ENCODE results near the gene ERAL1.

ERAL1 gene

DNA sequence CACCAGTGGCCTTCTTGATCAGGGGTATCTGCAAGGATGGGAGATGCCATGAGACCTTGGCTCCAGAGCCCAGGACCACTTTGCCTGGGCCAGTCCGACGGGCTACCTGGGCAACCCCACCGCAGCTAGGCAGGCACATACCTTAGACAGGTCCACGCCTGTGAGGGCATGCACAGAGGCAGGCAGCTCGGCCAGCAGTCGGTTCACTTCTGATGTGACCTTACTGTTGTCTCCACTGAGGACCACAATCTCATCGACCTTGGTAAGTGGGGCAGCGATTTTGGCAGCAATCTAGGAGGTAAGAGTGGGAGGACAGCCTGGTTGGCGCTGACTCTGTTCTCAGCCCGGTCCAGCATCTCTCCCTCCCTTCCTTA, 25.7 kb downstream of the ERAL1 start:
- DNase-seq = no peak

DNA sequence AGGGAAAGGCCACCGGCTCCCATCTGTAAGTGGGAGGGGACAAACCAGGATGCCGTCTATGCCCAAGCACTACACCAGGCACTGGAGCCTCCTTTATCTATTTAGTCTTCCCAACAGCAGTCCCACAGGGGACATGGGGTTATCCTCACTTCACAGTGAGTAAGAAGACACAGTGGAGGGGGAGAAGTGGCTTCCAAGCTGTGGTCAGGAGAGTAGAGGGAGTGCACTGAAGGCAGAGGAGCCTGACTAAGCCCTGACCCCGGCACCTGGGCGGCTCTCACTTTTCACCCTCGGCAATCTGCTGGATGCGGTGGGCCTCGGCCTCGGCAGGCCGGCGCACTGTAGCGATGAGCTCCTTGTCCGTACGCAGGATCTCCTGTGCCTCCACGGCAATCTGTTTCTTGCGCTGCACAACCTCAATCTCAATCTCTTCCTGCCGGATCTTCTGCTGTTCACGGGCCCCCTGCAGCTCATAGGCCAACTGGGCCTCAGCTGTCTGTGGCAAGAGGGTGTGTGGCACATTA, 26.8 kb downstream of the ERAL1 start:
- DNase-seq = no peak

DNA sequence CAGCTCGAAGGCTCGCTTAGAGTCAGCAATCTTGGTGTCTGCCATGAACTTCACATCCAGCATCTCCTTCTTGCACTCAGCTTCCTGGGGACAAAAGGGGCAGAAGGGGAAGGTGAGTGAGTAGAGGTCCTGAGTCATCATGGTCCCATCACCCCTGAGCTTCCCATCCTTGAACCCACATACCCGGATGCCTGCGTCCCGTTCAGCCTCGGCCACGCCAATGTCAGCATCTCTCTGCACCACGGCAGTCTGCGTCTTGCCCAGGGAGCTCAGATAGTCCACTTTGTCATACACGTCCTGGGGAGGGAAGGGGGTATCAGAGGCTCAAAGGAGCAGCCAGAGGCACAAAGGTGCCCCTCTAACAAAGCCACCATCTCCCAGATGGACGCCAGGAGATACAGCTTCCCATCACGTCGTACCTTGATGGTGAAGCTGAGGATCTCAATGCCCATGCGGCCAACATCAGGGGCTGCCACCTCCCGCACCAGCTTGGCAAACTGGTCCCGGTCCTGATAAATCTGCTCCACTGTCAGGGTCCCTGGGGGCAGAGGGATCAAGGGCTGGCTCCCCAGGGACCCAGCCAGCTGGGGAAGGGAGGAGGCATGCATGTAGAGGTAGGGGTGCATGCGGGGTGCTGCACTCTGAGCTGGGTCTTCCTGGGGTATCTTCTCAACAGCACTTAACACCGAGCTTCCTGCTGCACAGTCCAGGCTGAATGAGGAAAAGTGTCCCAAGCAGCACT, 27.5 kb downstream of the ERAL1 start:
- no peak for DNase-seq

DNA sequence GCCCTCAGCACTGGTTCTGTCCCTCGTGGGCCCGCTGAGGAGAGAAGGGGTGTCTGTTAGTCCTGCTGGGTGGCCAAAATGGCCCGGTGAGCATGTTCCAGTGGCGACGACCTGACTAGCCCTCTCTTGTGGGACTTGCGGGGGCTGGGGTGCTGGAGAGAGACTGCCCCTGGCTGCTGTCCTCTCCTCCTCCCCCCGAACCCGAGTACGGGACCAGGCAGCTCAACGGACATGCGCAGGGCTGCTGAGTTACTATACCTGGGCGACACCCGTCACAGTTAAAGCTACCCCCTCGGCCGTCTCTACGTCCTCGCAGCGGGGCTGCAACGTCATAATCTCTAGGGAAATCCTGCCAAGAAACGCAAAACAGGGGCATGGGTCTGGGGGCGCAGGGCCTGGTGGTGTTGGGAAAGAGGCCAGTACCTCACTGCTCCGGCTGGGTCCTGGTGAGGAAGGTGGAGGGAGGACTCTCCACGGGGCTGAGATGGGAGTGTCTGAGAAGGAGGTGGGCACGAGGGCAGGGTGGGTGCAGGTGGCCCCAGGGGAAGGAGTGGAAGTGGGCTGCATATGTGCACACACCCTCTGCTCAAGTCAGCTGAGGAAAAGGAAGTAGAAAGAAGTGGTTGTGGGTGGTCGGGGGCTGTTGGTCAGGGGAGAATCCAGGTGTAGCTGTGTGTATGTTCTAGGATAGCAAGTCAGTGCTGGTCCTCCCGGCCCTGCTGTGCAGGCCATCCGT, 29.3 kb downstream of the ERAL1 start:
- DNase-seq = no peak

DNA sequence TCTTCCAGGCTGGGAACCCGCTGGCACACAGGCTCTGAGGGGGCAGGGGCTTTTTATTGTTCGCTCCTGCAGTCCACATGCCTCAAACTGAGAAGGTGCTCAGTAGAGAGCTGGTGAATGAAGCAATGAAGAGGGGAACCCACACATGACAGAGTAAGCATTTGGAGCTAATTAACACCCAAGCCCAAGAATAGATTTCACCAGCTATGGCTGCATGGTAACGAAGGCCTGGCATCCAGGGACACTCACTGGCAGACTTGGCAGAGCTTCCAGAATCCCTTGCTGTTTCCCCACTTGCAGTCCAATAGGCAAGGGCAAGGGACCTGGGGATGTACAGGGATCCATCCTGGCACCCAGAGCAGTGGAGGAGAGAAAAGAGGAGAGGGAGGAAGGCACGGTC, 30.5 kb downstream of the ERAL1 start:
- DNase-seq = no peak

DNA sequence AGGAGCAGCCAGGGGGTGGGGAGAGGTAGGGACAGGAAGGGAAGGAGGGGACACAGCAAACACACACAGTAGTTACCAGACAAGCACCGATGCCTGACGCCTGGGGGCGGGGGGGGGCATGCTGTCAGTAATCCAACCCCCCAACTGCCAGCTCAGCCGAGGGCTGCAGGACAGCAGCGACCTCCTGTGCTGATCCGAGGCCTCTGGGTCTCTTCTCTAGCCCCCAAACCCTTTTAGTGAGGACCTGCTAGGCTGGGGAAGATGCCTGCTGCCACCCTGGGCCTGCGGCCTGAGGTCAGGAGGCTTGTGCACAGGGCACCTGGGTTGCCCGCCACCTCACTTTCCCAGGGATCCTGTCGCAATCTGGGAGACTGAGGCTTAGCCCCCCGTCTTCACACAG, 31.1 kb downstream of the ERAL1 start:
- DNase-seq = no peak

DNA sequence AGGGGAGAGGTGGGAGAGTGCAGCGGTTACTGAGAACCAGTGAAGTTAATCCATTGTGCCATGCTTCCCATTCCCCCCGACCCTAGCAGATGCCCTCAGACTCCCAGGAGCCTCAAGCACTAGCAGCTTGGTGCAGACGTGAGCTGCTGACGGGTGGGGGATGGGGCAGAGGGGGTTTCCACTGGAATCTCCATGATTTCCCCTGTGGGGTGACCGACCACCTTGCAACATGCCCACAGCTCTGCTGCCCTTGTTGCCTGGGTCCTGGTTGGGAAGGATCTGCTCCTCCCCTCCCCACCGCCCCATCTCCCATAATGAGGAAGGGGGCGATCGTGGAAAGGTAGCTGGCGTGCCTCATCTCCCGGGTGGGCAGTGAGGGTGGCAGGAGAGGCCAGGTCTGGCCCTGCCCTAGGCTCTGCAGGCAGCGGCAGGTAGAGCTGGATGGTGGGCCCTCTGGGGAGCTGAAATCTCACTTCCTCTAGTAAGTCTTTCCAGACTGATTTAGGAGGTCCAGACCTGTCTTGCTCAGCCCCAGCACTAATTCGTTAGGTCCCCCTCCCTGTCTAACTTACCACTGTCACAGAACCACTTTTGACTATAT, 33.2 kb downstream of the ERAL1 start:
- DNase-seq = no peak

DNA sequence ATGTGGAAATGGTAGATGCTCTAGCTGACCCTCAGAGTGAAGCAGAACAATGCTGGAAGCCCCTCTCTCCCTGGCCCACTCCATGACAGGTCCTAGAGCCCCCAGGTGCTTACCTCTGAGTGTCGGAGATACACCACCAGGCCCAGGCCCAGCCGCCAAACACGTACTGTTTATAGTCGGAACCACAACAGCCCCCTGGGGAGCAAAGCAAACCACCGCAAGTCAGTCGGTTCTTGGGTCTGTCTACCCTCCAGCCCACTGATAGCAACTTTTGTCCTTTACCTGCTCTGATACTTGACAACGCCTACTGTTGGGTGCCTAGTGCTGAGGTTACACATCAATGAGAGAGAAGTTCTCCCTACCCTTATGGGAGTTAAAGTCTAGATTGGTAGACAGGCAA, 34.0 kb downstream of the ERAL1 start:
- no peak for DNase-seq

DNA sequence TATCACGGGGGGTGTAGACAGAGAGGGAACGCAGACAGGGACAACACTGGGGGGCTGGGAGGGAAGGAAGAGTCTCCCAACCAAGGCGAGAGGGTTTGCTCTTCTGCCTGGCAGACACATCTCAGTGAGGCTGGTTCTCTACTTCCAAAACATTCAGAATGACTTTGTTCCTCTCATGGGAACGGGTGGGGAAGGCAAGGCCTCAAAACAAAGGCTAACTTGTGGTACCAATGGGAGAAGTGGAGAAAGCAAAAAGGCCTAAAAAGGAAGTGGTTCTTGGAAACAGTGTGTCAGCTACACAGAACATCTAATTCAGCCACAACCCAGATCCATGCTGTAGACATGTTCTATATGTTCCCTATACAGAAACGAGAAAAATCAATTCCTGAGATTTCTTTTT, 35.2 kb downstream of the ERAL1 start:
- no peak for DNase-seq

DNA sequence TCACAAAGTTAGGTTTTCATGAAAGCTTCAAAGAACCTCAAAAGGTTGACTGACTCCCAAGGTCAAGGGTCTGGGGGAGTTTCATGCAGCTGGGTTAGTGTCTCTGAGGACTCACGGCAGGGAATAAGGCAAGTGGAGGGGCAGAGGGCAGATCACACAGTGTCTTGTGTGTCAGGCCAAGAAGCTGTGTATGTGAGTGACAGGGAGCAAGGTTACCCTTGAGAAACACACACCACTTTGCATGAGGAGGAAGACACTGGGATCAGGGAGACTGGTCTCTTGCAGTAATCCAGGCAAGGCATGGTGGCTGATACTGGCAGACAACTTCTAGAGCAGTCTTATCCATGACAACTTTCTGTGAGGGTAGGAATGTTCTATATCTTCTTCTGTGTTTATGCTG, 36.4 kb downstream of the ERAL1 start:
- DNase-seq = no peak

DNA sequence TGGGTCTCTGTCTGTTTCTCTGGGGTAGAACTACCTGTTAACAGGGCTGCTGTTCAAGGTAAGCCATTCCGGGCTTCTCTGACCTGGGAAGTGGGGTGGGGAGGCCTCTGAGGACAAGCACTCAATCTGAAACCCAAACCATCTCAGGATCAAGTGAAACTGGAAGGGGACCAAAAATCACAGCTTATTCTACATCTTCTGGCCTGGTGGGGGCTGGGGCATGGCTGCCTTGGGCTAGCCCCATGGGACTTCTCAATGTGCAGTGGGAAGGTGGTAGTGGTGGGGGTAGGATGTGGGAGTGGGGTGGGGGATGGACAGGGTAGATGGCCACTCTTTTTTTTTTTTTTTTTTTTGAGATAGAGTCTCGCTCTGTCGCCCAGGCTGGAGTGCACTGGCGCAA, 37.2 kb downstream of the ERAL1 start:
- DNase-seq = no peak

DNA sequence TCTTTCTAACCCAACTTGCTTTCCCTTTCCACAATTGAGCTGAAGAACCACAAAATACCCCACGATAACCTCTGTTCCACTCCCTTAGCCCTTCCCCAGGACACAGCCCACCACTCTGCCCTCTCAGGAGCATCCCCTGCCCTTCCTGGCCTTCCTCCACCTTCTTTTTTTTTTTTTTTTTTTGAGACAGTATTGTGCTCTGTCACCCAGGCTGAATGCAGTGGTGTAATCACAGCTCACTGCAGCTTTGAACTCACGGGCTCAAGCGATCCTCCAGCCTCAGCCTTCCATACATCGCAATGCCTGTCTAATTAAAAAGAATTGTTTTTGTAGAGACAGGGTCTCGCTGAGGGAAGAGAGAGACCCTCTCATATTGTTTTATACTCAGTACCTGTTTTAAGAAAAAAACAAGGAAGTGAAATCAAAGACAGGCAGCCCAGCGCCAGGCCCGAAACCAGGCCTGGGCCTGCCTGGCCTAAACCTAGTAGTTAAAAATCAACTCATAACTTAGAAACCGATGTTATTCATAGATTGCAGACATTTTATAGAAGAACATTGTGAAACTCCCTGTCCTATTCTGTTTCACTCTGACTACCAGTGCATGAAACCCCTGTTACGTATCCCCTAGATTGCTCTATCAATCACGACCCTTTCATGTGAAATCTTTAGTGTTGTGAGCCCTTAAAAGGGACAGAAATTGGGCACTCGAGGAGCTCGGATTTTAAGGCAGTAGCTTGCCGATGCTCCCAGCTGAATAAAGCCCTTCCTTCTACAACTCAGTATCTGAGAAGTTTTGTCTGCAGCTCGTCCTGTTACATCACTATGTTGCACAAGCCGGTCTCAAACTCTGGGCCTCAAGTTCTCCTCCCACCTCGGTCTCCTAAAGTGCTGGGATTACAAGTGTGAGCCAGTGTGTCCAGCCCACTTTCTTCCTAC, 38.7 kb downstream of the ERAL1 start:
- DNase-seq = peak; percentile 38

DNA sequence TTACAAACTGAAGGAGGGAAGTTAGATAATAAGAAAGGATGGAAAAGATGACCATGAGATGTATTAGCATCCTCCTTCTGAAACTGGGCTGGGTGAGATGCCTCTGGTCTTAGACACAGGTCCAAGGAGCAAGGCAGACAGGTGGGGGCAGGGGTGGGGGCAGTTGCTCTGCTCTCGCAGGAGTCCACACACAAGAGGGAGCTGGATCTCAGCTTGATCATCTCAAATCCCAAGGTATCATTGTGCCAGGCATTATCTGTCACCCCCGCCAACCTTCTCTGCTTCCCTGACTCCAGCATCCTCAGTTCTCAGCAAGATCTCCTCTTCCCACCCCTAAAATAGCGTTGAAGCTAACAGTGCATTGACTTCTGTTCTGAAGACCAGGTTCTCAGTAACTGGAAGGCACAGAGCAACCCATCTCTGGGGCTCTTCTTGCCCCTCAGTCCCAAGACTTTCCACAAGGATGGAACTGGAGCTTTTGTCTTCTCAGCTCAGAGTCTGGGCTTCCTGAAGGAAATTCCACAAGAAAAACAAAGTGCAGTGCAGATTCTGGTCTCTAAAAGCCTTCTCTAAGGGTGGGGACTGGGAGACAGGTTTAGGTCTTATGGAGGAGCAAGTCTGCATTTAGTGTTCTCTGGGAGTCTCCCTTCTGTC, 41.1 kb downstream of the ERAL1 start:
- DNase-seq = no peak

DNA sequence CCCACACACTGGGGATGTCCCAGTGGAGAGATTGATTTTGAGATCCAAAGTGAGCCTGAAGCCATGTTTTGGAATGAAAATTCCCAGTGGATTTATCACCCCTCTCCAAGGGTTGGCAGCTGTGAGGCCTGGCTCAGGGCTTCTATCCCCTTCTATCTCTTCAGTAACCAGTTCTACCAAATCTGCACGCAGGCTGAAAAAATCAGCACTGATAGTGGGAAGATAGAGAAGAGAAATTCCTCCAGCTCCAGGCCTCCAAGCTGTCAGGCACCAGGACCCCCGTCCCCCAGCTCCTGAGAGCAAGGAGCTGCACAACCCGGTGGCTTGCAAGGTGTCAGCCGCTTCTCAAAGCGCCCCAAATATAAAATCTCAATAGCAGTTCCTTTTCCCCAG, 41.7 kb downstream of the ERAL1 start:
- DNase-seq = no peak

DNA sequence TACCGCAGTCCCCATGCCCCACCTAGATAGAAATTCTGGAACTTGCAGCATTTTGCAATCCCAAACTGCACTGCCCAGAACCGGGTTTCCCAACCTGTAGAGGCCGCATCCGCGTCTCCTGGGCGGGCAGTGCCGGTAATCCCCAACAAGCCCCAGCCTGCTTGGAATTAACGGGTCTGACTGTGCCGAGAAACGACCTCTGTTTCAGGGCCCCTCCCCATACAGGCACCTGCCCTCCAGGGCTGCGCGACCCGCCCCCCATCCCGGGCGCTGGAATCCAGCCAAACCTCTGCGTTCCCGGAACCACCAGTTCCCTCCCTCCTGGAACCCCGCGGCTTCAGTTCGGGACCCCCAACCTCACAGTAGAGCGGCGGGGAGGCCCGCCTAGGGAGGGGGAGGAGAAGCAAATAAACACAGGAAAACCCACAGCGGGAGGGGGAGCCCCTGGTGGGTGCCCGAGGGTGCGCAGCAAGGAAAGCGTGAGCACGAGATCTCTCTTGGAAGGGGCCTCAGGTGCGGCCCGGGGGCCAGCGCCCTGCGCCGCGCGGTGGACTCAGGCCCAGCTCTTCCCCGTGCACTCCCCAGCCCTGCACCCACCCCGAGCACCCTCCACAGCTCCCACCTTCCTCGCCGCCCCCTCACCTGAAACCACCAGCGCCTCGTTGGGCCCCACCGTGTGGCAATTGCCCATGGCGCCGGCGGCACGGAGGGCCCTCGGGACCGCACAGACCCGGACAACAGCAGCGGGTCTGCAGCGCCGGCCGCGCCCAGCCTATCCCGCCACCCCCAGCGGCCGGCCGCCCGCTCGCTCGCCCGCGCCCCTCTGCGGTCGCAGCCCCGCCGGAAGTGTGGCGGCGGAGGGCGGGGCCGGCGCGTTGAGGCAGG, 42.3 kb downstream of the ERAL1 start, which contains the start of gene FLOT2:
Gene FLOT2, minus strand, starts transcription at position 850 of the 885 bp plus-strand sequence. Its CDS starts 159 bp downstream, at position 691.
- peak; percentile 73 for DNase-seq

DNA sequence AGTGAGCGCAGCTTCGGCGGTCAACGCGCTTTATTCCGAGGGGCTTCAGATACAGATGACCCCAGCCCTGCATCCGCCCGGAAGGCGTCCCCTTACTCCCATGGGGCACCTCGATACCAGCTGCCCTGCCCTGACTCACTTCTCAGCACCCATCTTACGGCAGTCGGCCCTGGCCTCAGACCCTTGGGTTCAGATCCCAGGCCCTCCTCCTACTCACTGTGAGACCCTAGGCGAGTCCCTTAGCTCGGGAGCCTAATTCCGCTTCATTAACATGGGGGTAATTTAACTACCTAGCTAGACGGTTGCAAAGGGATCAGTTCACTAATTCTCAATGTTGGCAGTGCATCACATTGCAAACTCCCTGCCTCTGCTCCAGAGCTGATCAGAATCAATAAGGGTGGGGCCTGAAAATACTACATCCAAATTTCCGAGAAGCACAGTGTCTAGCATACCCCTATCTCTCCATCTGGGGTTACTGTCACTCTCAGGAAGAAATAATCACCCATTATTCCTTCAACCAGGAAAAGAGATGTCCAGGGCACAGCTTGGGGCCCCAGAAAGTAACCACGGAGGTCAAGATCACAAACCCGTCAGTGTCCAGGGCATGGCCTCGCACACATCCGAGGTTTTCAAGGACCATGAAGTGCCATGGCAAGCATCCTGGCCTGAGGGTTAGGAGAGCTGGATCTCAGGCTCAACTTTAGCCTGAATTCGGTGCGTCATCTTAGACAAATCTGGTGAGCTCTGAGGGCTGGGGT, 43.1 kb downstream of the ERAL1 start:
- no peak for DNase-seq

DNA sequence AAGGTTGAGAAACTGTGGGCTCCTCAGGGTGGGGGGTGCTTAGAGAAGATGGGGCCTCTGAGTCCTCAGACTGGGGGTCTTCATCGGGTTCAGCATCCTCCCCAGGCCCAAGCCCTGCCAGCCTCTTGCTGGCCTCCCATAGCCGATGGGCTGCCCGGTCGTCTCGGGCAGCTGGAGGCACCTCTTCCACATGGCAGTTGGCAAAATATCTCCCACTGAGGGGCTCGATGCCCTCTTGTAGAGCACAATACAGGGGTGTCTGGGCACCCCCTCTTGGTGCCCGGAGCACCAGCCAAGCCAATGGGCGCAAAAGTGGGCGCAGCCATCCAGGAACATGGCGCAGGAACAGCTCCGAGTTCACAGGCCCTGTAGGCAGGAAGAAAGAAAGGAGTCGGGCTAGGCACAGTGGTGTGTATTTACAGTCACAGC, 43.7 kb downstream of the ERAL1 start:
- no peak for DNase-seq

DNA sequence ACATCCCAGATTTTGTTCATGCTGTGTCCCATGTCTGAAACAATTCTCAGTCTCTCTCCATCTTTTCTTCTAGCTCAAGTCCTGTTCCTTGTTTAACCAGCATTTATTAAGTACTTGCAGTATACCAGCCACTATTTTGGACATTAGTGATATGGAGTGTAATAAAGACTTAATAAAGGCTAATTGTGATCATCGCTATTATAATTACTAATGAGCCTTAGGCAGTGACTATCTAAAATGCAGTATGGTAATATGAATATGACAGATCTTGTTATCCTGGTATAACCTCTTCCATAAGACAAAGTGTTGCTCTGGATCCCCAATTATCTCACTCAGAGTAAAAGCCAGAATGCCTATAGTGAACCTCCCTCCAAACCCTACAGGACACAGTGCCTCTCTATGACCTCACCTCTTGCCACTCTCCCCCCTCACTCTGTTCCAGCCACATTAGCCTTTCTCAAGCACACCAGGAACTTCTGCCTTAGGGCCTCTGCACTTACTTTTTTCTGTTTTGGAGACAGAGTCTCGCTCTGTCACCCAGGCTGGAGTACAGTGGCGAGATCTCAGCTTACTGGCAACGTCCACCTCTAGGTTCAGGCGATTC, 44.5 kb downstream of the ERAL1 start:
- DNase-seq = no peak

DNA sequence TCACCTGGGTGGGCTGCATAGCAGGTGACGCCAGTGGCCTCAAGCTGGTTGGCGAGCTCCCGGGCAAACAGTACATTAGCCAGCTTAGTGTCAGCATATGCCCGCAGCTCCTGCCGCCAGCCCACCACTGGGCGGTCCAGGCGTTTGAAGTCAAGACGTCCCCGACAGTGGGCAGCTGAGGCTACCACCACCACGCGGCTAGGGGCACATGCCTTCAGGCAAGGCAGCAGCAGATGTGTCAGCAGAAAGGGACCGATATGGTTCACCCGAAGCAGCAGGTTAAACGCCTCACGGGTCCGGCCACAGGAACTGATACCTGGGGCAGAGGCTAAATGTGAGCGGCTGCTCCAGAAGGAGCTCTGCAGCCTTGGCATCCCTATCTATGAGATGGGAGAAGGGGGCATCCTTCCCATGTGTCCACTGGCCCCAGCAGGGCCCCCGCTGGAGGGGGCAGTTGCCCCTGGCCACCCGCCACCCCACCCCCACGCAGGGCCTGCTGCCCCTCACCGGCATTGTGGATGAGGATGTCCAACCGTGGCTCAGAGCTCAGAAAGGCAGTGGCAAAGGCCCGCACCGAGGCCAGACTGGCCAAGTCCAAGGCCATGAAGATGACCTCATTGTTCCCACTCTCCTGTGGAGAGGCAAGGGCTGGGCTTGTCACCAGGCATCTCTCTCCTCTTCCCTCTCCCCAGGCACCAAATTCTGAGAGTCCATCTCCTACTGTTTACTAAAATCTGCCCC, 46.3 kb downstream of the ERAL1 start:
- no peak for DNase-seq

Measured in stimulated activated CD4-positive, alpha-beta T cell treated with anti-CD3 and anti-CD28 coated beads, Interleukin-4, amount 100 ng/mL, for 24 hours (primary cell).